ENCODE results near the gene KCNG1.

- TF ChIP-seq CTCF (conservative IDR thresholded peaks at IDR 0.05) (no peak), ZFX (IDR thresholded peaks at IDR 0.05) (no peak)
Measured at GRCh38 chr20:51062065-51062464, 39.2 kb upstream of the KCNG1 start.
